Progenitor cell of endocrine pancreas (in vitro differentiated cells): ENCODE measurements around the gene SAE1. TPM values are rescaled to one million over a fixed set of nuclear protein-coding genes. Genes with fewer than 3 reads are reported as not detected.

ENCODE experiments used
- DNase-seq: peaks from one replicate; pipeline ENCODE4 v3.0.0; 2021; ENCODE audit warnings: low spot score; ENCODE audit not compliant: unreplicated experiment
- H3K27ac Mint-ChIP-seq: 2 replicates; pipeline ENCODE4 v1.8.0; 2021; ENCODE audit warnings: mild to moderate bottlenecking, moderate library complexity, mixed read lengths
- H3K27me3 Mint-ChIP-seq: 2 replicates; pipeline ENCODE4 v1.8.0; 2021; ENCODE audit warnings: mixed read lengths
- H3K36me3 Mint-ChIP-seq: 2 replicates; pipeline ENCODE4 v1.8.0; 2022; ENCODE audit warnings: mixed read lengths; ENCODE audit not compliant: insufficient read depth
- H3K4me1 Mint-ChIP-seq: 2 replicates; pipeline ENCODE4 v1.8.0; 2021; ENCODE audit warnings: low read depth, mixed read lengths
- H3K4me3 Mint-ChIP-seq: 2 replicates; pipeline ENCODE4 v1.8.0; 2021; ENCODE audit warnings: low read depth, mild to moderate bottlenecking, moderate library complexity, mixed read lengths
- H3K9me3 Mint-ChIP-seq: 2 replicates; pipeline ENCODE4 v1.8.0; 2021; ENCODE audit warnings: low read depth, mixed read lengths
- total RNA-seq: library from RNA; stranded (reverse); gene quantifications from 2 replicates; pipeline ENCODE4 v1.2.1, GENCODE V29; 2021
- TF ChIP-seq, protein P1 (sequence below): fragments of 200-600 bp; sonication (generic); IDR thresholded peaks from one replicate; pipeline ENCODE4 v1.5.0; 2021; ENCODE audit warnings: antibody characterized with exemption, mild to moderate bottlenecking; ENCODE audit not compliant: unreplicated experiment

The SAE1 gene
- total RNA-seq, 1 donor from 2014 or later, result 173 TPM

DNA sequence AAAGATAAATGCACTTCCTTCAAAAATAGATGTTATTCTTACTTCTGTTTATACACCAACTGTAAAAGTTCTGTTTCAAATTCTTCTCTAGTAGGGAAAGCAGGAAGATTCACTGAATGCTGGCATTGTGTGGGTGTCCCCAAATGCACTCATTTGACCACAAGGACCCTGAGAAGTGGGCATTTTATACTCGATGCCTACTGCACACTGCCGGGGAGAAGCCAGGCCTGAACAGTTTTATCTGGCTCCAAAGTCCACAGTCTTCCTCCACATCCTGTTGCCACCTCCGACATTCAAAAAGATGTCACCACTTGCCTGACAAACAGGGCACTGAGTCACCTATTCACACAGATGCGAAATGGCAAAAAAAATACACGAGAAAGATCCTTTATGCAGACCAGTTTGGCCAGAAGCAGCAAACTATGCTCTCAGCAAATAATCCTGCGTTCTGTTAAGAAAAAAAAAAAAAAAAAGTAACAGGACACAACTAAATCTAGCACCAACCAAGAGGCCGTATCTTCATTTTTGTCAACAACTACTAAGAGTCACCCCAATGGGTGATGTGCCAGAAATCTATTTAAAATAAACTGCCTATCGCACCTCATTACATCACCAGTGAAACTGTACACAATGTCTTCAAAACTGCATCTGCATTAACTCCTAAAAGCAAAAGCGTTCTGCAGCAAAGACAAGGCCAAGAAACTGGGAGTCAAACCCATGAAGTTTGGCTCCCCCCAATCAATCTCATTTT lies 23.3 kb upstream of the SAE1 start:
- Mint-ChIP-seq H3K27me3 (no peaks in the 10 kb centered on the region), H3K36me3 (peaks cover 15% of the 10 kb centered on the region)
- DNase-seq, result no peak

DNA sequence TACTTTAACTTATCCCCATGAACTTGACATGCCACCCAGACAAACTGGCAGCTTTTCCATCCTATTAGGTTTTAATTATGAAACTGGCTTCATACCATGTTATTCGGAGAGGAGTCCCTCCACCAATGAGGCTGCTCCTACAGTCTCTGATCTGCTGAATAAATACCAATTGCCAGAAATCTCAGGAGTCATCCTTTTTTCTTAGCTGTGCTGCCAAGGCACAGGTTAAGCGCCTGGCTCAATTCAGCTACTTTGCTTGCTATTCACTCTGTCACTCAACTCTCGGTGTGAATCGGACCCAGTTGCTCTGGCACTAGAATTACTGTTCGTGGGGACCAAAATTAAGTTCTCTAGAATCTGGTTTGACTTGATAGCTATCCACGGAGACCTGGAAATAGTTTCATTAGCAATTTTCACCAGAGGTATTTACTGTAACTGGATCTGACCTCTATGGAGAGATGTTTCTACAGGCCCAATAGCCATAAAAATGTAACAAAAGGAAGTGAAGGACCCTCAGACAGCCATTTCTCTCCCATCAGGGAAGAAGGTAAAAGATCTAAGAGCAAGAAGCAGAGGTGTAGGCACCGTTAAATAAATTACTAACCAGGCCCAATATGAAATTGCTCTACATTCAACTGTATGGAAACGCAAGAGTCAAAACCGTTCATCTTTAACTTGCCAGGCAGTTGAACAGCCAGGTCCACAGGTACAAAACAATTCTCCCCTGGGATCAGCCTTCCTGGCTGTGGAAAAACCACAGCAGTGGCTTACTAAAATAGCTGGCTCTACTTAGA lies 22.5 kb upstream of the SAE1 start:
- Mint-ChIP-seq H3K27ac (peak overlapping the region; percentile 81), H3K9me3 (no peaks in the 10 kb centered on the region), H3K27me3 (no peaks in the 10 kb centered on the region), H3K36me3 (peaks cover 15% of the 10 kb centered on the region), H3K4me3 (peak overlapping the region; percentile 41), H3K4me1 (peaks cover 49% of the 10 kb centered on the region)
- TF ChIP-seq, protein P1, sequence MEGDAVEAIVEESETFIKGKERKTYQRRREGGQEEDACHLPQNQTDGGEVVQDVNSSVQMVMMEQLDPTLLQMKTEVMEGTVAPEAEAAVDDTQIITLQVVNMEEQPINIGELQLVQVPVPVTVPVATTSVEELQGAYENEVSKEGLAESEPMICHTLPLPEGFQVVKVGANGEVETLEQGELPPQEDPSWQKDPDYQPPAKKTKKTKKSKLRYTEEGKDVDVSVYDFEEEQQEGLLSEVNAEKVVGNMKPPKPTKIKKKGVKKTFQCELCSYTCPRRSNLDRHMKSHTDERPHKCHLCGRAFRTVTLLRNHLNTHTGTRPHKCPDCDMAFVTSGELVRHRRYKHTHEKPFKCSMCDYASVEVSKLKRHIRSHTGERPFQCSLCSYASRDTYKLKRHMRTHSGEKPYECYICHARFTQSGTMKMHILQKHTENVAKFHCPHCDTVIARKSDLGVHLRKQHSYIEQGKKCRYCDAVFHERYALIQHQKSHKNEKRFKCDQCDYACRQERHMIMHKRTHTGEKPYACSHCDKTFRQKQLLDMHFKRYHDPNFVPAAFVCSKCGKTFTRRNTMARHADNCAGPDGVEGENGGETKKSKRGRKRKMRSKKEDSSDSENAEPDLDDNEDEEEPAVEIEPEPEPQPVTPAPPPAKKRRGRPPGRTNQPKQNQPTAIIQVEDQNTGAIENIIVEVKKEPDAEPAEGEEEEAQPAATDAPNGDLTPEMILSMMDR, result no peak
- no peak for DNase-seq

More for the DNA sequence above, 23.3 kb upstream of the SAE1 start:
- TF ChIP-seq, protein P1, result no peak
- Mint-ChIP-seq H3K4me1 (peaks cover 54% of the 10 kb centered on the region), H3K4me3 (peak overlapping the region; percentile 4), H3K27ac (peak overlapping the region; percentile 81), H3K9me3 (no peaks in the 10 kb centered on the region)

DNA sequence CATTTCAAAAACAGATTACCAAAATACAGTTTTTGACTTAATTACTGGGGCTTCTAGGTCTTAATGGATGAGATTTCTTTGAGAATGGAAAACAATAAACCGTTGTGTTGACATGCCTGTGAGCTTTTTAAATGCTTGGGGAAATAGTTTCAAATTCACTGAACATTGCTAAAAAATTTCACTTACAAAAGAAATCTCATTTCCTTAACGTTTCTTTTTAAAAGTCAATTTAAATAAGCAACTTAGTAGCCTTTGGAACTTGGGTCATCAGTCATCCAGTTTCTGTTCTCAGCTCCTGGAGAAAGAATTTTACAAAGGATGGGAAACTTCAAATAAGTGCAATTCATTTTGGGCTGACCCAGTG lies 21.5 kb upstream of the SAE1 start:
- Mint-ChIP-seq H3K9me3 (no peaks in the 10 kb centered on the region), H3K4me3 (peak overlapping the region; percentile 95), H3K27me3 (no peaks in the 10 kb centered on the region), H3K27ac (peak overlapping the region; percentile 100), H3K4me1 (peaks cover 55% of the 10 kb centered on the region), H3K36me3 (peaks cover 17% of the 10 kb centered on the region)
- TF ChIP-seq, protein P1, result no peak
- no peak for DNase-seq

DNA sequence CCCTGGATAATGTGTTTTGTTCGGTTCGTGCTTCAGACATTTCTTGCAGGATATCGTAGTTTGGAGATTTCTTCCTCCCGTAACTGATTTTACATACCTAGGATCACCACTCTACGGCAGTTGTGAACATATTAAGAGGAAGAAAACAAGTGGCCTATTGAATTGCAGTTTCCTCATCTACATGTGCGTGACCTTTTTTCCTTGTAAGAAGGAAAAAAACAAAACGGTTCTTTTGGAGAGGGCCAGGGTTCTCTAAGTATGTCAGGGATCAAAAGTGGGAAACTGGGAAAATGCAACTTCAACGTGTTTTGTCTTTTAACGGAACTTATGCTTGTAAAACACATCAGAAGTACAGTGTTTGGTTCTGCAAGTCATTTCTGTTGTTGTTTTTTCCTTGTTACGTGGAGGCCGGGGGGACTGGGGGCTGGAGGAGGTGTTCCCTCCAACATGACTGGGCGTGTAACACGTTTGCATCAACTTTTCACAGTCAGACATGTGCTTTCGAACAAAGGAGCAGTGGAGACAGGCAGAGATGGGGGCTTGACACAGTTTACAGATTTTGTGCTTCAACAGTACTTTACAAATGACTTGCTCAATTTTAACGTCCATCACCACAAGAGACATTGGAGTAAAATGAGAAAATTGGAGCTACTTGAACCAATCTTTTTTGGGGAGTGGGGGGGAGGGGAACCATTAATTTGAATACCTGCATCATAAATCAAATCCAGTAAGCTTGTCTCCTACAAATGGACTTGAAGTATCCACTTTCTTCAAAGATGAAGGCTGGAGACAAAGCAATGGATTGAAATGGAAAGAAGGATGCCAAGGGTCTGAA lies 20.9 kb upstream of the SAE1 start:
- Mint-ChIP-seq H3K27ac (peak overlapping the region; percentile 100), H3K4me1 (peaks cover 56% of the 10 kb centered on the region), H3K9me3 (no peaks in the 10 kb centered on the region), H3K4me3 (peak overlapping the region; percentile 95), H3K36me3 (peaks cover 17% of the 10 kb centered on the region), H3K27me3 (no peaks in the 10 kb centered on the region)
- TF ChIP-seq, protein P1, result no peak
- DNase-seq, result no peak

DNA sequence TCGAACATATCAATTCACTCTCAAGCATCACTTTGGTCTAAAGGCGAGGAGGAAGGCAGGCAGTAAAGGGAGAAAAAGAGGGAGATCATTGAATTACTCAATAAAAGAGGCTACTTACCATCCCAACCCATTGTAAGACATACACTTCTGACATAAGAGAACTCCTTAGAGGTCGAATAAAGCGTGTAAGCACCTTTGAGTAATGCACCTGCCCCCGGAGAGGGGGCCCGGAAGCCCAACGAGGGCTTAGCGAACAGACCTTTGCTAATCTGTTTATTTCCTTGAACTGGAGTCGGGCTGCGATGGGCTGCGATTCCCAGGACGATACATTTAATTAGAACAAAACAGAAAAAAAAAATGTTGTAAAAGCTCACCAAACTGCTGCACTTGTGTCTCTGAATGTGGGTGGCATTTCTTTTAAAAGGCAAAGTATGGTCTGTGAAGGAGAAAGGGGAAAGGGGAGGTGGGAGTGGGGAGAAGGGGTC lies 20.1 kb upstream of the SAE1 start:
- Mint-ChIP-seq H3K9me3 (no peaks in the 10 kb centered on the region), H3K4me3 (peak overlapping the region; percentile 95), H3K4me1 (peaks cover 54% of the 10 kb centered on the region), H3K36me3 (peaks cover 16% of the 10 kb centered on the region), H3K27ac (peak overlapping the region; percentile 100), H3K27me3 (no peaks in the 10 kb centered on the region)
- DNase-seq, result no peak
- TF ChIP-seq, protein P1, result no peak
